ENCODE results near the gene GAB1.

DNA sequence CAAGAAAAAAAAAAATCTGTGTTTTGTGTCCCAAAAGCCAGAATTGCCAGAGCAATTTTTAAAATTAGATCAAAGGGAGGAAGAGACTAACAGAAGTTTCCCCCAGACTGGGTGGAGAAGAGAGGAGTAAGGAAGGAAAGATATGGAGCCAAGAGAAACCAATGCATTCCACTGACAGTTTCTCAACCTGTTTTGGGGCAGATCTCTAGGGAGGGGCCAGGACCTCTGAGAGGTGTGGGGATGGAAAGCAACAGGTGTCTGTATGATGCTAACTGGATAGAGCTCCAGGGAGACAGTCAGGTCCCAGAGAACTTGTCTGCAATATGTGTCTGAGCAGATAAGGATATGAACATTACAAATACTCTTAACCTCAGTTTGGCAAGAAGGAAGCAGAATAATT, 22.7 kb upstream of the GAB1 start:
- TF ChIP-seq, protein P1, sequence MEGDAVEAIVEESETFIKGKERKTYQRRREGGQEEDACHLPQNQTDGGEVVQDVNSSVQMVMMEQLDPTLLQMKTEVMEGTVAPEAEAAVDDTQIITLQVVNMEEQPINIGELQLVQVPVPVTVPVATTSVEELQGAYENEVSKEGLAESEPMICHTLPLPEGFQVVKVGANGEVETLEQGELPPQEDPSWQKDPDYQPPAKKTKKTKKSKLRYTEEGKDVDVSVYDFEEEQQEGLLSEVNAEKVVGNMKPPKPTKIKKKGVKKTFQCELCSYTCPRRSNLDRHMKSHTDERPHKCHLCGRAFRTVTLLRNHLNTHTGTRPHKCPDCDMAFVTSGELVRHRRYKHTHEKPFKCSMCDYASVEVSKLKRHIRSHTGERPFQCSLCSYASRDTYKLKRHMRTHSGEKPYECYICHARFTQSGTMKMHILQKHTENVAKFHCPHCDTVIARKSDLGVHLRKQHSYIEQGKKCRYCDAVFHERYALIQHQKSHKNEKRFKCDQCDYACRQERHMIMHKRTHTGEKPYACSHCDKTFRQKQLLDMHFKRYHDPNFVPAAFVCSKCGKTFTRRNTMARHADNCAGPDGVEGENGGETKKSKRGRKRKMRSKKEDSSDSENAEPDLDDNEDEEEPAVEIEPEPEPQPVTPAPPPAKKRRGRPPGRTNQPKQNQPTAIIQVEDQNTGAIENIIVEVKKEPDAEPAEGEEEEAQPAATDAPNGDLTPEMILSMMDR (IDR thresholded peaks at IDR 0.05; ENCODE audit: low read depth, low read length), result no peak
- TF ChIP-seq POLR2A (IDR thresholded peaks at IDR 0.05; ENCODE audit: extremely low read depth, insufficient read length), result no peak
